DMS79 (cell line): ENCODE results near the gene ELF1.

Experiments
- DNase-seq: peaks from one replicate; lab custom pipeline; 2025; lab: John Stamatoyannopoulos, UW

The ELF1 gene

DNA sequence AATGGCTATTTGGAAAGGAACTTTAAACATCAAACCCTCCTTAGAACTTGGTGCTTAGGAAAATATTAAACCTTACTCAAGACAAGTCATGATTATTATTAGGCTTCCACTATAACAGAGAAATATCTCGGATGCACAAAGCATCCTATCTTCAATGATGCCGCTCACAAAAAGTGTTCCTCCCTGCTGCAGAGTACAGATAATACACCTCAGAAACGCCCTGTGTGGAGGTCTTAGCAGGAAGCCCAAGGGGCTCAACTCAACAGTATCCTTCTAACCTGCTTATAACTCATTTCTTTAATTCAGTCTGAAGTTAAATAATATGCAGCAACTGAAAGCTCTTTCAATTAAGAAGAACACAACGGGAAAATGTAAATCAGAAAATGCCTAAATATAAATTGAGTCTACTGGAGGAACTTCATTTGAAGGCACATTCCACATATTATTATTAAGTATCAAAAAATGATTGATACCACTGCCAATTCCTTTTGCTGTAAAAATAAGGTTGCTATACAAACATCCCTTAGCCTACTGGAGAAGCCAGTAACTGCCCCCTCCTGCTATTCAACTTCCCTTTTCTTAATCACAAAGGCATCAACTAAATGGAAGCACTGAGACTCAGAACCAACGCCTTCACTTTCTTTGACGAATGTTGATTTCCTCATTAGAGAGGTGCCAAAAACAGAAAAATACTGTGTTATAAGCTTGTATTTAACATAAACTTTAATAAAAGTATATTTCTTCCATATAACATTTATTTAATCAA is 12.0 kb downstream of the ELF1 start:
- no peak for DNase-seq

GRCh38 chr13:41006306-41006705 is 12.8 kb downstream of the ELF1 start:
- no peak for DNase-seq

GRCh38 chr13:41005704-41006103 is 13.4 kb downstream of the ELF1 start:
- no peak for DNase-seq

DNA sequence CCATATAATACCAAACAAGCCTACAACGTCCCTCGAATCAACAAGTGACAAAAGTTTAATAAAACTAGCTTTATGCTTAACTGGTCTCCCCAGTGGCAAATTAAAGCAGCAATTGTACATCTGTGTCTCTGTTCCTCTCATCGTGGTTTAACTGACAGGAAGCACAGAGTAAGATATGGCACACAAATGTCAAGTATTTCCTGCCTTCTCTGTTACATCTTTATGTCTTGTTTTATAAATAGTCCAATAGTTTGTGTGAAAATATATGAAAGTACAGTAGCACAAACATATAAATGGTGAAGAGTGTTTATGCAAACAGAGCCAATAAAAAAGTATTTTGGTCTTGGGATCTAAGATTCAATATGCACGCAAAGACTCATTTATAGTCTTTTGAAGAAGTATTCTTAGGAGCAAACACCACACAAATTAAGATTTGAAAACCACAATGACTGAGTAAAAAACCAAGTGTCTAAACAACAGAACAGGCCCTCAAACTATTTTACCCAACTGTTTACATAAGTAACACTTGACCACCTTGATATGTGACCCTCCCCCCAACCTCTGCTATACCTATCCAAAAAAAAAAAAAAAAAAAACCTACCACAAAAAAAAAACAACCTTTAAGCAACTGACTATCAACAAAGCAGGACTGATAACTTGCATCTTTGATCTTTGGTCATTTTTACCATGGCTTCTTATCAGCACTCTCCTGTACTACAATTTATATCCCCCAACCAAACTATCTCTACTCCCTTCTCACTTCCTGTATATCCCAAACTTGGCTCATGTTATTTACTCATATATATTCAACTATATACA is 14.0 kb downstream of the ELF1 start:
- DNase-seq, result no peak

DNA sequence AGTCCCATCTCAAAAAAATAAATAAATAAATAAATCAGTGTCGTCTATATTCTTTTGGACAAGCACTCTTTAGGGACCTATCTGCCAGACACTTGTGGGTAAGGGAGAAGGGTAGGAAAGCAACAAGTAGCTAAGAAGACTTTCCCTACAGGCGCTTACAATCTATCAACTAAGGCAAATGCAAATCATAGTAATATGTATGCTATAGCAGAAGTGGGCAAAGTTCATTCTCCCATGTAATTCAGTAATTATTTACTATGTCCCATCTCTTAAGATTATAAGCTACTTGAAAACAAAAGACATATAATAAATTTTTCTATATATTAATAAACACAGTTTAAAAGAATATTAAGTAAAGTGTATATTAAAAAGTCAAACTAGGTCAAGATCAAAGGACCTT is 16.5 kb downstream of the ELF1 start:
- no peak for DNase-seq

DNA sequence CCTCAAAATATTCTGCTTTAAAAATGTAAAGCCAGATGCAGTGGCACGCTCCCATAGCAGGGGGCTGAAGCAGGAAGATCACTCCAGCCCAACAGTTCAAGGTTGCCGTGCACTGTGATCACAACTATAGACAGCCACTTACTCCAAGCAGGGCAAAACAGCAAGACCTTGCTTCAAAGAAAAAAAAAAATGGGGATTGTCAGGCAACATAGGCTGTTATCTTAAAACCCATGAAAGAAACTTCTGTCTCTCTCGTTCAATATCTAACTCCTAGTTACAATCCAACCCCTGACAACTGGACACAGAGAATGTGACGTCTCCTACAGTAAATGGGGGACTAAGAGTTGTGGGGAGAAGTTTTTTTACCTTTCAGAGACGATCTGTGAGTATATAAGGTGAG is 17.4 kb downstream of the ELF1 start:
- DNase-seq, result no peak

GRCh38 chr13:40999416-40999815 is 19.7 kb downstream of the ELF1 start:
- no peak for DNase-seq

GRCh38 chr13:40996426-40997092 is 22.6 kb downstream of the ELF1 start:
- no peak for DNase-seq

GRCh38 chr13:40995997-40996396 is 23.1 kb downstream of the ELF1 start:
- DNase-seq, result no peak

DNA sequence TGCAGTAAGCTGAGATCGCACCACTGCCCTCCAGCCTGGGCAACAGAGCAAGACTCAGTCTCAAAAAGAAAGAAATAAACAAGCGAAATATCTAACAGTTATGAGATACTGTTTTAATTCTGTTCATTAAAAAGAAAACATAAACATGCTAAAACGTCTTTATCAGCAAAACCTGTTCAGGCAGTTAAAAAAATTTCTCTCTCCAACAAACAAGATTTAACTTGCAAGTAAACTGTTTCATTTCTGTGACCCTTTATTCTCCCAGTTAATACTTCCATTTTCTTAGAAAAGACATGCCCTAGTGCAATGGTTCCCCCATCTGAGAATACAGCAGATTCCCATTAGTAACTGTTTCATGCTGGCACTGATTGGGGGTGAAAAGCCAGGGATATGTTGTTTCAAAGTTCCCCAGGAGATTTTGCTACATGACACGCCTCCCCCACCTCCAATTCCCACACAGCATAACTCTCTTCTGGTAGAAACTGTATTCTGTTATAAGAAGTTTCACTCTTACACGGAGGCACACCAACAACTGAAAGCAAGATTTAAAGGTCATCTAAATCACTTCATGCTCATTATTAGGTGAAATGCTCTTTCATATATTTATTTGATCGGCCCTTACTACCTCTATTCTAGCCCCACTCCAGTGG is 24.4 kb downstream of the ELF1 start:
- DNase-seq, result no peak

DNA sequence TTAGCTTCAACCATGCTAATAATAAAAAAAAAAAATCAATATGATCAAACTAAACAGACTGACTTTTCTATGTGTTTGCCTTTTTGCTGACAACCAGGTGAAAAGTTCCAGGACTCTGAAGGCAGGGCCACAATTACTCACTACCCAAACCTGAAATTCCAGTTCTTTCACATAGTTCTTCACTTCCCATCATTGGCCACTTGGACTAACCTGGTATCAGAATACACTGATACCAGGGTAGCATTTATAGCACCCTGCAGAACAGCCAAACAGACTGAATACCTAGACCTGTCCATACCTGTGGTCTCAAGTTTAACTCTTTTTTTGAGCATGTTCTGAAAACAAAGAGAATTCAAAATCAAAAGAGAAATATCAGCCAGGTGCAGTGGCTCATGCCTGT is 25.1 kb downstream of the ELF1 start:
- peak; percentile 40 for DNase-seq

DNA sequence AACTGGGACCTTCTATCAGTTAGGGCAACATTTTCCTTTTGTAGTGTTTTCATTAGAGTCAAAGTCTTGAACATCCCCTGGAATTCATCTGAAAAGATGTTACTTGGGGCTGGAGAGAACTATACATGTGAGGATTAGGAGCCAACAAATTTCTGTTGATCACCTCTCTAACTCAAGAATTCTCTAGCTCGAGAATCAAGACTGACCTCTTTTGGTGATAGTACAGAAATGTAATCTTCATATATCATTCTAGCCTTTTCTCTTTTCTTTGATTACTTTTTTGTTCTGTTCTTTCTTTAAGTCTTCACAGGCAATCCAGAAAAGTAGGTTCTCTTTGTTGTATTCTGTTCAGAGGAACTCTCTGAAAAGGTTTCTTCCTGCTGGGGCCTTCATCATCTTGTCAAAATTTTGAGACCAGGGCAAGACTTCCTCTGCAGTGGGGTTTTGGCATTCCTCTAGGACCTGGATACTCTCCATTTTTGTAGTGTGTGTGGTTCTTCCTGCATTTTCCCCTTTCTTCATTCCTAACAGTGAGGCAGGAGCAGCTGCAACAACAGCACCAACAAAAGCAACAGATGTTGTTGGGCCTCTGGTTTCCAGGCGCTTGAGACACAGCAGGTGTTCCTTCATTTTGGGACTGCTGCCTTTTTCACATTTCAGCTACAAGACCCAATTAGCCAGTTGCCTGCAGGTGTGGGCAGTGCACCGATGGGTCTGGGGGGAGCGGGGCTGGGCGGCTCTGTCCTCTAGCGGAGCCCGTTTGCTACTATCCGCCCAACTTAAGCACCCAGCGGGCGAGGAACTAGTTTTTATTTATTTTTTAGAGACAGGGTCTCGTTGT is 26.2 kb downstream of the ELF1 start:
- DNase-seq, result no peak

DNA sequence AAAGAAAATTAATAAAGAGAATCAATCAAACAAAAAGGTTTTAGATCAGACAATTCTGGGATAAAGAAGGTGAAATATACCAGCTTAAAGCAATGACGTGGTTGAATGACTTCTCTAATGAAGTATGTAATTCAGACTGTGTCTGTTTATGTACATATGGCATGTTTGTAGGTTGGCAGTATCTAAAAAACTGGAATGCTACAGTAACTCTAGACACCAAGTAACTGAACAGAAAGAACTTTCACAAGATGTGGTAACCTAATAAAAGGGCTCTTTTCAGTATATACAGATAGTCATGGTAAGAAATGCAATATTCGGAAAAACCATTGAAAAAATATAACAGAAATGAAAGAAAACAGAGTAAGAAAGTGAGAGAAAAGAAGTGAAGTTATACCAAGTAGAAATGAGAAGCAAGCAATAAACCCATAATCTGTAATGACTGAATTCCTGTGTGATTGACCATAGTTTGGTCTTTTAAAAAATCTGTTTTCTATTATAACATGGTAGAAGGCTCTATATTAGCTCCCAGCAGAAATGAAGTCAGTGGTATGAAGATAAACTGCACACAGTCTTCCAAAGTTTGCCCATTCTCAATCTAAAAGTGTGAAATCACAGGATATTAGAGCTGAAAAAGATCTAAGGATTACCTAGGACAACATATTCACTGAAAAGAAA is 31.4 kb downstream of the ELF1 start:
- no peak for DNase-seq

DNA sequence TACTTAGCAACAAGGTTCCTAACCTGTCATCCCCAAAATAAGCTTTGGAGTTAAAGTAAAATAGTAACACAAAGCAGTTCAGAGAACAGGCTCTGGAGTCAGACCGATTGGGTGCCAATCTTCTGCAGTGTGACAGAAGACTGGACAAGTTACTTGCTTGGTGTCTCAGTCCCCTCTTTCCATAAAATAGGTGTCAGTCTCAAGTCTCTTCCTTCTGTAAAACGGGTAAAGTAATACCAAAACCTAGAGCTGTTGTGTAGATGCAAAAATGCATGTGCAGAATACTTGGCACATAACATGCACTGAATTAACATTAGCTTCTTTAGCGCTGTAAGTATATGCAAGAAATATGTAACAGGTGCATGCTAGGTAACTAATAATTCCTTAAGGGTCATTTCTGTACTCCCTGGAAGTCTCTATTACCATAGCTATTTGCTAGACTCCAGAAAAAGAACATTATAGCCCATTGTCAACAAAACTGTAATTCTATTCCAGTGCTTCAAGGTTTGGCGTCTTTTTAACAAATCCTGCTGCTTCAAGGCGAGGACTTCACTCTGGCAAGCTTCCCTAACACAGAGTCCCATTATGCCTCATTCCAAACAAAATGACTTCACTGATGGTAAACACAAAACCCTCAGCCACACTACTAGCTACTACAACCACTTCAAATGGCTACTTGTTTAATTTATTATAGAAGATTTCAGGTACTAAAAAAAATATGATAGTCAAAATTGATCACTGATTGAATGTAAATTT is 32.8 kb downstream of the ELF1 start:
- peak; percentile 54 for DNase-seq

- DNase-seq, result no peak
These were observed 33.6 kb downstream of the ELF1 start for GRCh38 chr13:40985381-40986100.

- DNase-seq, result no peak
These were observed 34.3 kb downstream of the ELF1 start for GRCh38 chr13:40984668-40985366.

GRCh38 chr13:40983725-40984667 is 35.1 kb downstream of the ELF1 start:
- DNase-seq, result peak; percentile 42

GRCh38 chr13:40983259-40983658 is 35.9 kb downstream of the ELF1 start:
- DNase-seq, result no peak
